HG02588 (cell line): ENCODE results near the gene USP20.

Experiments used
- ATAC-seq: cut with Tn5 transposase; IDR thresholded peaks from one replicate; pipeline ENCODE4 v1.9.1; 2021; ENCODE audit warnings: mild to moderate bottlenecking, moderate library complexity; ENCODE audit not compliant: unreplicated experiment

Gene USP20

DNA sequence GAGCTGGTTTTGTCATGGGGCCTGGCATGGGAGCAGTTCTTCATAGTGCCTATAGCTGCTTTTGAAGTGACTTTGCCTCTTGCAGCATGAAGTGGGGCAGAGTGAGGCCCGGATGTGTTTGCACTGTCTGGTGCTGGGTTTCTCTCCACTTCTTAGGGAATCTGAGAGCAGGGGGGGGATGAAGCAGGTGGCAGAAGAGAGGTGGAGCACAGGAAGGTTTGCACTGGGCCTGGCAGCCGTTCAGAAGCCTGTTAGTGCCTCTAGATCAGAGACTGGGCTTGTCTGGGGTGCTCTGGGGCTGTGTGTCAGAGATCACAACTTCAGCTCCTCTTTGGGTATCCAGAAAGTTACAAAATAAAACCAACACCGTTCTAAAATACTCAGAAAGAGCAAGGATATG is 18.4 kb downstream of the USP20 start:
- ATAC-seq = no peak

DNA sequence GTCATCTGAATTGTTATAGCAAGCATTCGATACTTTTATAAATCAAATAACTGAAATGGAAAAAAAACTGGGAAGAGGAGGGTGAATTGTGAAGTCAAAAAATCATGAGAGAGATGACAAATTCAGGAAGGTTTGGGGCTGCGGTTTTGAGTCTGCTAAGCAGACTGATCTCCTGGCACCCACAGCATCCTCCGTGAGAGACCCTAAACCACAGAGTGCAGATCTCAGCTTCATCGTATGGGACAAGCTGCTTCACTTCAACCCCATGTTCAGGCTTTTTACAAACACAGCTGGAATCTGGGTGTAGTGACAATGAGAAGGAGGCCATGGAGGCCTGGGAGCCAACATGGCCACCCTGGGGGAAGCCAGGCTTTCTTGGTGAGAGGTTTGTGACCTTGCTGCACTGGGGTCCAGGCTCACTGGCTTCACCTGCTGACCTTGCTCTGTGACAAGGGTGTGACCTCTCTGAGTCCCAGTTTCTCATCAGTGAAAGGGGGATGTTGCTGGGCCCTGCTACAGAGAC is 19.4 kb downstream of the USP20 start:
- no peak for ATAC-seq

DNA sequence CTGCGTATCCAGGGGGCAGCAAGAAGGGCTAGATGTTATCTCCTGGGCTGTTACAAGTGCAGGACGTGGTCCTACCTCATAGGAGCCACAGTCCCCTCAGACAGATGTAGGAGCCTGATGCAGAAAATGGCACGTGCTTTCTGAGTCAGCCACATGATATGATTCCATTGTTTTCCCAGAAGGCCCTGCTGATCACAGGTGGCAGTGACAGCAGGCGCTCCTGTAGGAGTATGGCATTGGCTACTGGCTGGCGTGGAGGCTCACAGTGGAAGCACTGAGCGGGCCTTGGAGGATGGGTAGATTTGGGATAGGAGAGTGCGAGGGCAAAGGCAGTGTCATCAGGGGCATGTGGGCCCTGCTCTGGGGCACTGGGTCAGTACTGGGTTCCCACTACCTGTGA is 21.9 kb downstream of the USP20 start:
- ATAC-seq = no peak

DNA sequence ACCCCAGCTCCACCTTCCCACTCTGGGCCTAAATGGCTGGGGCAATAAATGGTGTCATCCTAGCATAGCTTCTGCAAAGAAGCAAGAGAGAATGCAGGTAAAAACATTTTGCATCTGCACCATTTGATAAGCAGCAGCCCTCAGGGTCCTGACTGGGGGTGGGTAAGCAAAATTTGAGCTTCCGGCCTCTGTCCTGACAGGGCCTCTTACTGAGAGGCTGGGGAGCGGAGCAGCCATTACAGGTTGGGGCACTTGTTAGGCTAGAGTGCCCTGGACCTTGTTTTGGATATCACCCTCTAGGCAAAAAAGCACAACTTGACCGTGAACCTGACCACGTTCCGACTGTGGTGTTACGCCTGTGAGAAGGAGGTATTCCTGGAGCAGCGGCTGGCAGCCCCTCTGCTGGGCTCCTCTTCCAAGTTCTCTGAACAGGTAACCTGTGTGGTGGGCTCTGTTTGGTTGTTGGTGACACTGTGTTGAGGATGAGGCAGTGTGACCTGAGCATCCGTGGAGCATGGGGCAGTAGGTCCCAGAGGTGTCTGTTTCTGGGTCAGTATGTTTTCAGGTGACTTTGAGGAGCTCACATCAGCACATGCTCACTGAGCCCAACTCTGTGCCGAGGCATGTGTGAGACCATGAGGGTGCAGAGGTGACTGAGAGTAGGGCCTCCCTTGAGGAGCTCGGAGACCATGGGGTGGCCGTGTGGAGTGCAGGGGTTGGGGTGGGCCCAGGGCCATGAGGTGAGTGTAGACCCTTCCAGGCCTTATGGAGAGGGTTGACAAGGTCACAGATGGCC is 23.1 kb downstream of the USP20 start:
- no peak for ATAC-seq

DNA sequence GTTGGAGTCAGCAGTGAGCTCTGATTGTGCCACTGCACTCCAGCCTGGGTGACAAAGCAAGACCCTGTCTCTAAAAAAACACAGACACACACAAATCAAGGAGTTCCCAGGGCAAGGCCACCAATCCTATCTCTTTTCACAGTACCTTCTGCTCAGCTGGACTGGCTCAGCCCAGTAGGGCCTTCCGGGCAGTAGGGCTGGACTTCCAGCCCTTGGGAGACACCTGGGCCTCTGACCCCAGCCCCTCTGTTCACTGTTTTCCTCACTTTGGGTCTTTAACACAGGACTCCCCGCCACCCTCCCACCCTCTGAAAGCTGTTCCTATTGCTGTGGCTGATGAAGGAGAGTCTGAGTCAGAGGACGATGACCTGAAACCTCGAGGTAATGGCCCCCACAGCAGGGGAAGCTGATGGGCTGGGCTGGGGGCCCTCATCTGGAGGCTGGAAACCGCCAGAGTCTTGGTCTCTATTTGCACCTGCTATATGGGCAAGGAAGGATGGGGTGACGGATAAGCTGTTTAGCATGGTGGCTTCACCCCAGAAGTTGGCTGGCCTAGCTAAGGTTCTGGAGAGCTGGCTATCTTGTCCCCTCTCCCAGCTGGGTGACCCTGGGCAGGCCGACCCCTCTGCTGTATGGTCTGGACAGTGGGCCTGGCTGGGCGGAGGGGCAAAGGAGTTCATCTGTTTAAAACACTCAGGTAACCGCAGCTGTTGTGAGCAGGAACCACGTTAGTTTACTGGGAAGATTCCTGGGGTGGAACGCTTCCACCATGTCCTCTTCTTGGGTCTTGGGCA is 25.6 kb downstream of the USP20 start:
- ATAC-seq = no peak

DNA sequence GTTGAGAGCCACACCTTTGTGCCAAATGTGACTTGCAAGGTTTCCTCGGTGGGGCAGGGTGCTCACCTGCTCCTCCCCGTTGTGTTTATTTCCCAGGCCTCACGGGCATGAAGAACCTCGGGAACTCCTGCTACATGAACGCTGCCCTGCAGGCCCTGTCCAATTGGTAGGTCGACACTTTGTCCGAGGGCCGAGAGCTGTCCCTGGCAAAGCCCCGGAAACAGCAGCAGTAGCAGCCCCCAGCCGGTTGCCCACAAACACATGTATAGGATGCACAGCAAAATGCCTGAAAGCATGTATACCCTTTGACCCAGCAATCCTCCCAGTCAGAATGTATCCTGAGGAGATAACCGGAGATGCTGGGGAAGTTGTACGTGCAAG is 26.2 kb downstream of the USP20 start:
- ATAC-seq = no peak

DNA sequence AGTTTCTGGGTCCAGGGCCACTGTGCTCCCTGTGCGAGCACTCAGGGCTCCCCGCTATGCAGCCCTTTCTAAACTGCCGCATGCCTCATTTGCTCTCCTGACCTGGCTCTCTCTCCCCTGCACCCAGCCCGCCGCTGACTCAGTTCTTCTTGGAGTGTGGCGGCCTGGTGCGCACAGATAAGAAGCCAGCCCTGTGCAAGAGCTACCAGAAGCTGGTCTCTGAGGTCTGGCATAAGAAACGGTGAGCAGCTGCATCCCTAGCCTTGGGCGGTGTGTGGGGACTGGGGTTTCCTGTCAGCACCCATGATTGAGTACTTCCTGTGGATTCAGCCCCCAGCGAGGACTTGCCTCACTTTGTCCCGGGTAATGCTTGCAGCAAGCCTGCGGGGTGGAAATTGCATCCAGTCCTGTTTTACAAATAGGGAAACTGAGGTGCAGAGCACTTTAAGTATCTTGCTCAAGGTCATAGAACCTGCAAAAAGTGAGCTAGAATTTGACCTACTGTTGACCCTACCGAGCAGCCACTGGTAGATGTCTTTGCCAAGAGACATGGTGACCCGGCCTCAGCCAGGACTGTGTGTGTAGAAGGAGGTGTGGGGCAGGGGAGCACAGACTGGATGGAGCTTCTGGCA is 27.9 kb downstream of the USP20 start:
- ATAC-seq = no peak

DNA sequence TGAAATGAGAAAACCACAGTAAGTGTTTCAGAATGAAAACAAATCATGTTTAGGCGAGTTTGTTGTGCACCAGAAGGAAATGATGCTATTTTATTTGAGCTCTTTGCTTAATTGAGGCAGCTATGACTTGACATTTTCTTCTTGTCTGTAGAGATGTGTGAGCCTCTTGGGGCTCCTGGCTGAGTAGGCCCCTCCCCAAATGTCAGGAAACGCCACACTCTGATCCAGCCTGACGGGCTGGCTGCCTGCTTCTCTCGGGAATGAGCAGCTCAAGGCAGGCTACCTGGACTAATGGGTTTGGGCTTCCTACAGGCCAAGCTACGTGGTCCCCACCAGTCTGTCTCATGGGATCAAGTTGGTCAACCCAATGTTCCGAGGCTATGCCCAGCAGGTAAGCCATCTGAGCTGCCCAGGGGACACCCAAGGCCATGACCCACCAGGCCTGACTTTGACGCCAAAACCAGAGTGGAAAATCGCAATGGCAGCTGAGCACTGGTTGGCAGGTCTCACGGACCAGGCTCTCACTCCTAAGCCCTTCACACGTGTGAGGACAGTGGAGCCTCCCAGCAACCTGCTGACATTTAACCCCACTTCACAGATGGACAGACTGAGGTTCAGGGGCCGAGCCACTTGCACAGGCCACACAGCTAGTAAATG is 29.9 kb downstream of the USP20 start:
- no peak for ATAC-seq

DNA sequence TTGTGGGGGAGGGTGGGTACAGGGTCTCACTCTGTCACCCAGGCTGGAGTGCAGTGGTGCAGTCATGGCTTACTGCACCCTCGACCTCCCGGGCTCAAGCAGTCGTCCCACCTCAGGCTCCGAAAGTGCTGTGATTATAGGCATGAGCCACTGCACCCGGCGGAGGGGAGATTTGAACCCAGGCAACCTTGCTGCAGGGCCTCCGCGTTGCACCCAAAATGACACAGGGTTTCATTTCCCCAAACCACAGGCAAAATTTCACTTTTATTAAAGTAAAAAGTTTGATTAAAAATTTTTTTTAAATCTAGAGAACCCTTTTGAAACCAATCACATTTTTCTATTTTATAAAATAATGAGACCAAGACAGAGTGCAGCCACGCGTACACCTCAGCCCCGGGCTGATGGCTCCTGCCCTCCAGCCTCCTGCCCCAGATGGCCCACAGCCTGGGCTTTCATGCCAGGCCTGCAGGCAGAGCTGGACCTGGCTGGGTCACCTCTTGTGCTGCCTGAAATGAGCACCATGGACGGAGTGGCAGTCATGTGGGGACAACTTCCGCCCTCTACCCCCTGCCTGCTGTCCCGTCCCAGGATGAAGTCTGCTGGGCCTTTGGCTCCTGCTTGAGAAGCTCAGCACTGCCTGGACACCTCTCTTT is 30.5 kb downstream of the USP20 start:
- no peak for ATAC-seq

DNA sequence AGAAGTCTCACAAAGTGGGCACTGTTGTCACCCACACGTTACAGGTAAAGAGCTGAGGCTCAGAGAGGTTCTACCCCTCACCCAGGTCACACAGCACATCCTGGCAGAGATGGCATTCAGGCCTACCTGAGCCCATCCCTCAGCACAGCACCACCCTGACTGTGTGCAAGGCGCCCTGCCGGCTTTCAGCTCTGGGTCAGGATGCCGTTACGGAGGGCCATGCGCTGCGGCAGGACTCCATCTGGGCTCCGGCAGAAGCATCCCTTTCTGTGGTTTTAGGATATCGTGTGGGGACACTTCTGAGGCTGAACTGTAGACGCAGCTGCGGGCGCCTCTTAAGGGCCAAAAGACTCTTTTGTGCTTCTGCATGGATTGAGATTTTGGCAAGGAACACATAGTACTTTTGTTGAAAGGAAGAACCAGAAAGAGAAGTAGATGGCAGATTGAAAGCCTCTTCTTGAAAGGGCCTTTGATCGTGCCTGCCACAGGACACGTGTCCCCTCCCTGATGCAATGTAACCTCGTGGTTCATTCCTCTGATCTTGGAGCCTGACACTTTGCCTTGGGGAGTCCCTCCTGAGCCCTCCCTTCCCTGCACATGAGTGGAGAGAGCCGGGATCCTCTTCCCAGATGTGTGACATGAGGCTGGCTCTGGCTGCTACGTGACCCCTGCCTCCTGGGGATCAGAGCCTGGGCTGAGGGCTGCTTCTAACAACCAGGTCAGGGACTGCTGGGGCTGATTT is 31.3 kb downstream of the USP20 start:
- no peak for ATAC-seq

DNA sequence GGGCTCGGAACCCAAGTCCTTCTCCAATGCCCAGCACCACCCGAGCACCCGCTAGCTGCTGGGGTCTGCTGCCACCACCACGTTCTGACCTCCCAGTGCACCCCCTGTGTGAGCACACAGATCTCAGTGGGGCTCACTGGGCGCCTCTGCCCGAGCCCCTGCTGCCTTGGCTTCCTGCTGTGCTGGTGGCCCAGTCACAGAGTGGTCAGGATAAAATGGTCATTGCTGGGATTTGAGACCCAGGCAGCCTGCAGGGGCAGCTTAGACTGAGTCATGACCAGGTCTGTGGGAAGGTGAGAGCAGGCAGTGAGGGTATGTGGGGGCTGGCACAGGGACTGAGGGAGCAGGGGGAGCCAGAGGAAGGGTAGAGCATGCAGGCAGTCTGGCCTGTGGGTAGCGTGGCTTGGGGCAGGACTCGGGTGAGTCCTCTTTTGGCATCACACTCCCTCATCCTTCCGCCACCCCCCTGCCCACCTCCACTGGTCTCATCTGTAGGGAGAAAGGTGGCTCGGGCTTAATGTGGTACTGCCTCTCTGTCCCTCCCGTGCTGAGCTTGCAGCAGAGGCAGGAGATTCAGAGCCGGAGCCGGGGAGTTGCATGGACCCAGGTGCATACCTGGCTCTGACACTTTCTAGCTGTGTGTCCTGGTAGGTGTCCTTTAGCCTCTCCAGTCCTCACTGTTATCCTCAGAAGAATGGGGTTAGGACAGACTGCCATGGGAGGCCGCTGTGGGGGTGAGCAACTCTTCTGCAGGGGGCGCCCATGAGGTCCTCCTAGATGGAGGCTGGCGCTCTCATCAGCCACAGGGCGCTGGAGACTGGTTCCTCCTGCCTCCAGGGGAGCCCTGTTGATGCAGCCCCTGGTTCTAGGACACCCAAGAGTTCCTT is 32.1 kb downstream of the USP20 start:
- ATAC-seq = no peak

DNA sequence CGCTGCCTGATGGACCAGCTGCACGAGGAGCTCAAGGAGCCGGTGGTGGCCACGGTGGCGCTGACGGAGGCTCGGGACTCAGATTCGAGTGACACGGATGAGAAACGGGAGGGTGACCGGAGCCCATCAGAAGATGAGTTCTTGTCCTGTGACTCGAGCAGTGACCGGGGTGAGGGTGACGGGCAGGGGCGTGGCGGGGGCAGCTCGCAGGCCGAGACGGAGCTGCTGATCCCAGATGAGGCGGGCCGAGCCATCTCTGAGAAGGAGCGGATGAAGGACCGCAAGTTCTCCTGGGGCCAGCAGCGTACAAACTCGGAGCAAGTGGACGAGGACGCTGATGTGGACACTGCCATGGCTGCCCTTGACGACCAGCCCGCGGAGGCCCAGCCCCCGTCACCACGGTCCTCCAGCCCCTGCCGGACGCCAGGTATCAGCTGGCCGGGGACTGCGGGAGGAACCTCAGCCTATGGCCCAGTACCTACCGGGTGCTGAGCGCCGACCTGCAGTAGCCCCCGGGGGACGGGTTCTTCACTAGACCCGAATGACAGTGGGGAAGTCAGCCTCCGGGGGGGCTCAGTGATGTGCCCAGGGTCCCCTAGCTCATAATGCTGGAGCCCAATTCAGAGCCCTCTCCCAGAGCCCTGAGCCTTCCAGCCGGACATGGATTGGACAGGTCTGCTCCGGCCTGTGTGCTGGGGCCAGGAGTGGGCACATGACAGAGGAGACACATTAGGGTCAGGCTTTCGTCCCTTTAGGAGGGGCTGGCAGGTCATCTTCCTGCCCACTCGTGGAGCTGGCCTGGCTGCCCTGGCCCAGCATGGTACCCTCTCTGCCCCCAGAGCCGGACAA is 33.0 kb downstream of the USP20 start:
- ATAC-seq = no peak

DNA sequence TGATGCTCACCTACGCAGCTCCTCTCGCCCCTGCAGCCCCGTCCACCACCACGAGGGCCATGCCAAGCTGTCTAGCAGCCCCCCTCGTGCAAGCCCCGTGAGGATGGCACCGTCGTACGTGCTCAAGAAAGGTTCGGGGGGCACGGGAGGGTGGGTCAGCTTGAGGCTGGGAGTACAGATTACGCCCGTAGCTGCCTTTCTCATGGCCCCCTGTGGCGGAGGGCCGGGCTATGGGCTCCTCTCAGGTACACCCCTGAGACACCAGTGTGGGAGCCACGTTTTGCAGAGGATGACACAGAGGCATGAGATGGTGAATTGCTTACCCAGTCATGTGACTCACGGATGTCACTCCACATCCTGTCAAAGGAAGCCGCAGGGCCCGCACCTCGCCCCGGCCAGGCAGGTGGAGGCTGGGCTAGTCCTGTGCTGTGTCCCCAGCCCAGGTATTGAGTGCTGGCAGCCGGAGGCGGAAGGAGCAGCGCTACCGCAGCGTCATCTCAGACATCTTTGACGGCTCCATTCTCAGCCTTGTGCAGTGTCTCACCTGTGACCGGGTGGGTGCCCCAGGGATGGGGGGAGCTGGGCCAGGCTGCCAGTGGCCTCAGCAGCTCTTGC is 33.7 kb downstream of the USP20 start:
- no peak for ATAC-seq

DNA sequence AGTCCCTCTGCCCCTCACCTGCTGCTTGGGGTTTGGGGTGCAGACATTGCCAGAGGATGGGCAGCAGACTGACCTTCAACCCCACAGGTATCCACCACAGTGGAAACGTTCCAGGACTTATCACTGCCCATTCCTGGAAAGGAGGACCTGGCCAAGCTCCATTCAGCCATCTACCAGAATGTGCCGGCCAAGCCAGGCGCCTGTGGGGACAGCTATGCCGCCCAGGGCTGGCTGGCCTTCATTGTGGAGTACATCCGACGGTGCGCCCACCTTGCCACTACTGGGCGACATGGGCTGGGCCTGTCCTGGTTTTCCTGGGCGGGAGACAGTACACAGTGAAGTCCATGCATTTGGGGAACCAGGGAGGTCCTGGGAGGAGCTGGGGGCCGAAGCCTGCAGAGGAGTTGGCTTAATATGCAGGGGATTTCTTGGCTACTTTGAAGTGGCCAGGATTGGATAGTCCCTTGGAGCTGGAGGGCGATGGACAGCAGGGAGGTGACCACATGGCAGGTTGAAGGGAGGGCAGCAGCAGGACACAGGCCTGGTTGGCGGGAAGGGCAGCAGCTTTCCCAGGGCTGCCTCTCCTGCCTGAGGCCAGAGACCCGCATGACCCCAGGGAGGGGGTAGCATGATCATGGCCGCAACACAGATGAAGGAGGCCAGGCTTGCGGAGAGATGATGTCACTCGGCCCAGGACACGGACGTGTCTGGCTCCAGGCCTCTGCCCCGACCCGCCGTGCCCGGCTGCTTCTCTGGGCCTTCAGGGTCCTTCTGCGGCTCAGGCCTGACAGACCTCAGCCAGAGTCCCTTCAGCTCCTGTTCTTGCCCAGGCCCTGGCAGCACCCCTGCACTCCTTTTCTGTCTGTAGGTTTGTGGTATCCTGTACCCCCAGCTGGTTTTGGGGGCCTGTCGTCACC is 34.6 kb downstream of the USP20 start:
- no peak for ATAC-seq

DNA sequence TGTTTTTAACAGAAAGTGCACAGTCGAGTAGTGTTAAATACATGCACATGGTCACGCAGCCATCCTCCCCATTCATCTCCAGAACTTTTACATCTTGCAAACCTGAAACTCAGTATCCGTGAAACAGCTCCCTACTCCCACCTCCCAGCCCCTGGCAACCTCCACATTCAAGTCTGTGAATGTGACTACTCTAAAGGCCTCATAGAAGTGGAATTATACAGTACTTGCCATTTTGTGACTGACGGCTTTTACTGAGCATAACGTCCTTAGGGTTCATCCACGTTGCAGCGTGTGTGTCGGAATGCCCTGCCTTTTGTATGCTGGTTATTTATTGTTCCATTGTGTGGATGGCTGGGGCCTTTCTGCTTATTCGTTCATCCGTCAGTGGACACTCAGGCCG is 35.8 kb downstream of the USP20 start:
- ATAC-seq = no peak

DNA sequence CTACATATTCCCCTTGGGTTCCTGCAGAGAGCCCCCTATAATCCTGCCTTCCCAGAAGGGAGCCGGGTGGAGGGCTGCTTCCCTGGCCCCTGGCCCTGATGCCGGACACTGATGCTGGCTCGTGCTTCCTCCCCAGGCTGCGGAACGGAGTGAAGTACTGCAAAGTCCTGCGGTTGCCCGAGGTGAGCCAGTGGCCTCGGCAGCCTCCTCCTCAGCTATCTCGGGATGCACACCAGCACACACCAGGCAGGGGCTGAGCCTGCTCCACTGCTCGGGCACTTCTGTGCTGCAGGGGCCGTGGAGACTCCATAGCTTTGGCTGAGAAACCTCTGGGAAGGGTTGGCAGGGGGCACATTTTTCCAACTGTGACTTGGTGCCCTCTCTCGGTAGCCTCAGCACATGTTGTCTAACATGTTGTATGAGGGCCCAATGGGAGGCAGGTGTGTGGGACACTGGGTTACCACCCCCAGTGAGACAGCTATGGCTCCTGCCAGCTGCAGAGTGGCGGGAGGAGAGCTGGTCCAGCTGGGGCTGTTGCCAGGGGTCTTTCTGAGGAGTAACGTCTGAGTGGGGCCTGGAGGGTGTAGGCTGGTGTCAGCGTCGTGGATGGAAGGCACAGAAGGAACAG is 38.4 kb downstream of the USP20 start:
- no peak for ATAC-seq
